HT1080 (cell line): ENCODE data around the gene ACTR3. TPM values are rescaled to one million over a fixed set of nuclear protein-coding genes. Genes with fewer than 3 reads are reported as not detected.
"Not testable (repeated sequence)": the region's sequence is repeated elsewhere in the genome, so short reads cannot be mapped to it uniquely, and the experiment has no call there.

ENCODE experiments used
- DNase-seq: peaks from one replicate; pipeline ENCODE4 v3.0.0-alpha.2; 2015; ENCODE audit warnings: low read depth
- total RNA-seq: library from RNA; depleted of rRNA; stranded (reverse); fragments of >200 nt; shearing (Covaris generic); gene quantifications from 2 replicates; pipeline ENCODE4 v1.2.3, GENCODE V29; 2014

The ACTR3 gene
- total RNA-seq, 1 experiment from 2014 or later: 373 TPM

GRCh38 chr2:113901943-113902342 is 12.1 kb downstream of the ACTR3 start:
- no peak for DNase-seq

GRCh38 chr2:113905886-113906285 is 16.0 kb downstream of the ACTR3 start:
- no peak for DNase-seq

- DNase-seq: no peak
These were observed 16.8 kb downstream of the ACTR3 start for GRCh38 chr2:113906647-113907046.

DNA sequence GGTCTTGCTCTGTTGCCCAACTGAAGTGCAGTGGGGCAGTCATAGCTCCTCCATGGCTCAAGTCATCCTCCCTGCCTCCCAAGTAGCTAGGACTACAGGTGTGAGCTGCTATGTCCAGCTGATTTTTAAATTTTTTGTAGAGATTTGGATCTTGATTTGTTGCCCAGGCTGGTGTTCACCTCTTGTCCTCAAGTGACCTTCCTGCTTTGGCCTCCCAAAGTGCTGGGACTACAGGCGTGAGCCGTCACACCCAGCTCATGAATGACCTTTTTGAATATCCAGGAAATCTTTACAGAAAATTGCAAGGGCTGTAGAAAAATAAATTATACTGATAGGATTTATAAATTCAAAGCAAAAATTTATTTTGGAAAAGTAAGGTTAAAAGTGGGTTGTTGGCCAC is 17.4 kb downstream of the ACTR3 start:
- no peak for DNase-seq

DNA sequence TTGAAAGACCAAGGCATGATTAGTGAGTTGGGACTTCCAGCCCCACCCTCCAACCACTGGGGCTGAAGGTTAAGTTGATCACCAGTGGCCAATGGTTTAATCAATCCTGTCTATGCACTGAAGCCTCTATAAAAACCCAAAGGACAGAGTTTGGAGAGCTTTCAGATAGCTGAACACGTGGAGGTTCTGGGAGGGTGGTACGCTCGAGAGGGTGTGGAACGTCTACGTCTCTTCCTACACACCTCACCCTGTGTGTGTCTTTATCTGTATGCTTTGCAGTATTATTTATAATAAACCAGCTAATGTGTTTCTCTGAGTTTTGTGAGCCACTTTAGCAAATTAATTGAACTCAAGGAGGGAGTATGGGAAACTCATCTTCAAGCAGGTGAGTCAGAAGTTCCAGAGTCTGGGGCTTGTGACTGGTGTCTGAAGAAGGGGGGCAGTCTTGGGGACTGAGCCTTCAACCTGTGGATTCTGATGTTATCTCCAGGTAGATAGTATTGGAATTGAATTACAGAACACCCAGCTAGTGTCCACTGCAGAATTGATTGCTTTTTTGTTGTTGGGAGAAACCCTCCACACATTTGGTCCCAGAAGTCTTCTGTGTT is 20.3 kb downstream of the ACTR3 start:
- no peak for DNase-seq

DNA sequence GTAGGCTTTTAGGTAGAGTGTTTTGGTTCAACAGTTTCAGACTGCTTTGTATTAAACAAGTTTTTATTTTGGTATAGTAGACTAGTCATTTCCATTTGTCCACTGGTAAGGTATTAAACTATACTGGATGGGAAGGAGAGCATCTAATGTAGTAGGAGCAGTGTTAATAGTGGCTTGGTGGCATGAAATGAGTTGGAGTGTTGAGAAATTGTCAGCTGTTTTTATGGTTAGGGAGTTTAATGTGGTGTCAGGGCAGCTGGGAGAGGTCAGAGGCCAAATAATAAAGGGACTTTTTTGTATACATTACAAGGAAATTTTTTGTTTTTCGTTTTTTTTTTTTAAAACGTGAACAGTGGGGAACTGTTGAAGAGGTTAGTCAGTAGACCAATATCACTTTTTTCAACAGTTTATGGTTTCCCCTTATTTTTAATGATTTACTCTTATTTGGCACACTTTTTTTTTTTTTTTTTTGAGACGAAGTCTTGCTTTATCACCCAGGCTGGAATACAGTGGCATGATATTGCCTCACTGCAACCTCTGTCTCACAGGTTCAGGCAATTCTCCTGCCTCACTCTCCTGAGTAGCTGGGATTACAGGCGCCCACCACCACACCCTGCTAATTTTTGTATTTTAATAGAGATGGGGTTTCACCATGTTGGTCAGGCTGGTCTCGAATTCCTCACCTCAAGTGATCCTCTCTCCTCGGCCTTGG is 21.2 kb downstream of the ACTR3 start:
- no peak for DNase-seq

DNA sequence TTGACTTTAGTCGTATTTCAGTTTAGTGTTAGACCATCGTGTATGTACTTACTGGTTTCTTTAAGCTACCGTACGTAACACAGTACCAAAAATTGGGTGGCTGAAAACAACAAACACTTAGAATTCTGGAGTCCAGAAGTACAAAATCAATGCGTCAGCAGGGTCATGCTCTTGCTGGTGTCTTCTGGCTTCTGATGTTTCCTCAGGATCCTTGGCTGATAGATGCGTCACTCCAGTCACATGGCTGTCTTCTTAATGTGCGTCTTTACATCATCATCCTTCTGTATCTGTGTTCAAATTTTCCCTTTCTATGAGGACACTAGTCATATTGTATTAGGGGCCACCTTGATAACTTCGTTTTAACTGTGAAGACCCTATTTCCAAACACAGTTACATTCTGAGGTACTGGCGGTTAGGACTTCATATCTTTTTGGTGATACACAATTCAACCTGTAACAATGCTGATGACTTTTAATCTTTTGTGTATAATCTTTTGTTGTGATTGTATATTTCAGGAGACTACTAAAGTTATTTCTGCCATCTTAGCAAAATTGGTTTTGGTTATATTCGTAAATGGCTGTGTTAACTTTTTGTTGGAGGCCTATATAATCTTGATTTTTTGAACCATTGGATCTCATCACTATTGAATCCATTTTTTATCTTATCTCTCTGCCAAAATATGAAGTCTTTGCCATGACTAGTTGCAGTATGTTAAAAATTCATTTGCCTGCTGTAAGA is 25.4 kb downstream of the ACTR3 start:
- no peak for DNase-seq

DNA sequence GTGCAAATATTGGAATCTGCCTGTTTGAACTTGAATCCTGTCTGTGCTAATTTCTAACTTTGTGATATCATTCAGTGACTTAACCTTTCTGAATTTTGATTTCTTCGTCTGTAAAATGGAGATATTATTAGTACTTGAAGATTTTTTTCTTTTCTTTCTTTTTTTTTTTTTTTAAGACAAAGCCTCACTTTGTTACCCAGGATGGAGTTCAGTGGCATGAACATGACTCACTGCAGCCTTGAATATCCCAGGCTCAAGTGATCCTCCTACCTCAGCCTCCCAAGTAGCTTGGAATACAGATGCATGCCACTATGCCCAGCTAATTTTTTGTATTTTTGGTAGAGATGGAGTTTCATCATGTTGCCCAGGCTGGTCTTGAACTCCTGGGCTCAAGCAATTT is 28.3 kb downstream of the ACTR3 start:
- peak; percentile 26 for DNase-seq

DNA sequence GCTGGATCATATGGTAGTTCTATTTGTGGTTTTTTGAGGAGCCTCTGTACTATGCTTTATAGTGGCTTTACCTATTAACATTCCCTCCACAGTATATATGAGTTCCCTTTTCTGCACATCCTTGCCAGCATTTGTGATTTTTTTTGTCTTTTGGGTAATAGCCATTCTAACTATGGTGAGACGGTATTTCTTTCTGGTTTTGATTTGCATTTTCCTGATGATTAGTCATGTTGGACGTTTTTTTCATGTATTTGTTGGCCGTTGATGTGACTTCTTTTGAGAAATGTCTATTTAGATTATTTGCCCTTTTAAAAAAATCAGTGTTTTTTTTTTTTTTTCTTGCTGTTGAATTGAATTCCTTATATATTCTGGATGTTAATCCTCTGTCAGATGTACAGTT is 31.1 kb downstream of the ACTR3 start:
- DNase-seq: no peak

GRCh38 chr2:113922335-113922734 is 32.4 kb downstream of the ACTR3 start:
- DNase-seq: no peak

DNA sequence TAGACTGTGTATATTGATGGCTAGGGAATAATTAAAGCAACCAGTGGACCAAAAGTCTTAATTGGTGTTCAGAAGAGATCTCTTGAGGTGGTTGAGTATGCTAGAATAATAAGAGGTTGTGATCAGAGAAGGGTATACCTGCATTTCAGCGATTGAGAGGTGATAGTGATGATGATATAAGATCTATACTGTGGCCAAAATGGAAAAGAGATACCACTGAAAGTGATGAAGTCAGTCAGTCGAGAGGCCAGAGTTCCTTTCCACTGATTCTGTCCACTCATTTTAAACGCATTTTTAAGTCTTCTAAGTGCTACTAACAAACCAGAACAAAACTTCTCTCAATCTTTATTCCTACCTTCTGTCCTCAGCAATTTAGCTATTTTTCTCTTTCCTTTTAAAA is 32.9 kb downstream of the ACTR3 start:
- no peak for DNase-seq

- no peak for DNase-seq
These were observed 36.0 kb downstream of the ACTR3 start for GRCh38 chr2:113925884-113926283.

- DNase-seq: no peak
These were observed 36.4 kb downstream of the ACTR3 start for GRCh38 chr2:113926314-113926713.

DNA sequence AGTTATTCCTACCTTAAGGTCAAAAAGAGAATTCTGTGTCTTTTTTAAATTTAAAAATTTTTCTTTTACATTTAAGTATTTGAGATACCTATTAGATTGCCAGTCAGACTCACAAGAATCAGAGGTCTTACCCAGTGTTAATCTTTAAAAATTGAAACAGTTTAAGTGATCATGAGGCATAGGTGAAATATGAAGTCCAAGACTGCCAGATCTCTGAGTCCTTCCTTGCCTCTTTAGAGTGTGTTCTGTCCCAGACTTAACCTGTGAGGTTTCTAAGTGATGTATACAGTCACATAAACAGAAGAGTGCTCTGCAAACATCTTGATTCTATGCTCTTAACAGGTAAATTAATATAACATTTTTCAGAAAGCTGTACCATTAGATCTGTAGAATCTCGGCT is 40.6 kb downstream of the ACTR3 start:
- no peak for DNase-seq

DNA sequence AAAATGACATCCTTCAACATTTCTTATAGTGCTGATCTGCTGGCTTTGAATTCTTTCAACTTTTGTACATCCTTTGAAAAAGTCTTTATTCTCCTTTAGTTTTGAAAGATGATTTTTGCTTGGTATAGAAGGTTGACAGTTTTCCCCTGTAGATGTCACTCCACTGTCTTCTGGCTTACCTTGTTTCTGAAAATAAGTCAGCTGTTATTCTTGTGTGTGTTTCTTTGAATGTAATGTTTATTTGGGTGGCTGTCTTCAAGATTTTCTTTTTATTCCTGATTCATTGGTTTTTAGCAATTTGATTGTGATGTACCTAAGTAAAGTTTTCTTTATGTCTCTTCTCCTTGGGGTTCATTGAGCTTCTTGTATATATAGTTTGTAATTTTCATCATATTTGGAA is 47.6 kb downstream of the ACTR3 start:
- DNase-seq: no peak

DNA sequence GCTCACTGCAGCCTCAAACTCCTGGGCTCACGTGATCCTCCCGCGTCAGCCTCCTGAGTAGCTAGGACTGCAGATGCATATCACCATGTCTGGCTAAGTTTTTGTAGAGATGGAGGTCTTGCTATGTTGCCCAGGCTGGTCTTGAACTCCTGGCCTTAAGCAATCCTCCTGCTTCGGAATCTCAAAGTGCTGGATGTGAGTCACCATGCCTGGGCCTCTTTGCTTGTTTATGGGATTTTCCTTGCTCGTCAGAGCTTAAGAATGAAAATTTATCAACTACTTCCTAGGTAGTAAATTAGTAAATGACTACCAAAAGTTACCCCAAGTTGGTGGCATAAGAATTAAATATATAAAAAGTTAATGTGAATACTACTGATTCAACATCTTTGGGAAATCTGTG is 51.0 kb downstream of the ACTR3 start:
- no peak for DNase-seq

DNA sequence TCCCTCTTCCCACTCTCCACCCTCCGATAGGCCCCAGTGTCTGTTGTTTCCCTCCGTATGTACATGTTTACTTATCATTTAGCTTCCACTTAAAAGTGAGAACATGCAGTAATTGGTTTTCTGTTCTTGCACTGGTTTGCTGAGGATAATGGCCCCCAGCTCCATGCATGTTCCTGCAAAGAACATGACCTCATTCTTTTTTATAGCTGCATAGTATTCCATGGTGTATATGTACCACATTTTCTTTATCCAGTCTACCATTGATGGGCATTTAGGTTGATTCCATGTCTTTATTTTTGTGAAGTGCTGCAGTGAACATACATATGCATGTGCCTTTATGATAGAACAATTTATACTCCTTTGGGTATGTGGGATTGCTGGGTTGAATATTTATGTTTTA is 55.9 kb downstream of the ACTR3 start:
- not testable (repeated sequence) for DNase-seq

DNA sequence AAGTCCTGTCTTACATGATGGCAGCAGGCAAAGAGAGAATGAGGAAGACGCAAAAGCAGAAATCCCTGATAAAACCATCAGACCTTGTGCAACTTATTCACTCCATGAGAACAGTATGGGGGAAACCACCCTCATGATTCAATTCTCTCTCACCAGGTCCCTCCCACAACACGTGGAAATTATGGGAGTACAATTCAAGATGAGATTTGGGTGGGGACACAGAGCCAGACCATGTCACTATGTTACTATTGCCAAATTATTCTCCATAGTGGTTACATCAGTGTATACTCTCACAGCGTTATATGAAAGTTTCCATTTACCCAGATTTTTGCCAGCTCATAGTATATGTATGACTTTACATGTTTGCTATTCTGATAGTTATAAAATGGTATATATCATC is 61.0 kb downstream of the ACTR3 start:
- not testable (repeated sequence) for DNase-seq

DNA sequence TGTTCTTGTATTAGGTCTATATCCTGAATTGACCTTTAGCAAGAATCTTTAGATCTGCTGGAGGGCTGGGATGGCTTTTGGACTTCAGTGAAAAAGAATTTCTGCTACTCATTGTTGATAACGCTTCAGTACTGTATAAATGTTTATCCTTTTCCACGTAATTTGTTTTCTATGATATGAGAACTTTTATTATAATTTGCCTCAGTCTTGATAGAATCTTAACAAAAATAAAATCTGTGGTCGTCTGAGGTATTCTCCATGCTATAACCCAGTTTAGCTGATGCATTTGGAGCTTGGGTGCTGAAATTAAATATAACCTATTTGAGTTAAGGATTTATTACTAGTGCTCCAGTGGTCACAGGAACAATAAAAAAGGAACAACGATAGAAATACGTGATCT is 71.1 kb downstream of the ACTR3 start:
- no peak for DNase-seq

DNA sequence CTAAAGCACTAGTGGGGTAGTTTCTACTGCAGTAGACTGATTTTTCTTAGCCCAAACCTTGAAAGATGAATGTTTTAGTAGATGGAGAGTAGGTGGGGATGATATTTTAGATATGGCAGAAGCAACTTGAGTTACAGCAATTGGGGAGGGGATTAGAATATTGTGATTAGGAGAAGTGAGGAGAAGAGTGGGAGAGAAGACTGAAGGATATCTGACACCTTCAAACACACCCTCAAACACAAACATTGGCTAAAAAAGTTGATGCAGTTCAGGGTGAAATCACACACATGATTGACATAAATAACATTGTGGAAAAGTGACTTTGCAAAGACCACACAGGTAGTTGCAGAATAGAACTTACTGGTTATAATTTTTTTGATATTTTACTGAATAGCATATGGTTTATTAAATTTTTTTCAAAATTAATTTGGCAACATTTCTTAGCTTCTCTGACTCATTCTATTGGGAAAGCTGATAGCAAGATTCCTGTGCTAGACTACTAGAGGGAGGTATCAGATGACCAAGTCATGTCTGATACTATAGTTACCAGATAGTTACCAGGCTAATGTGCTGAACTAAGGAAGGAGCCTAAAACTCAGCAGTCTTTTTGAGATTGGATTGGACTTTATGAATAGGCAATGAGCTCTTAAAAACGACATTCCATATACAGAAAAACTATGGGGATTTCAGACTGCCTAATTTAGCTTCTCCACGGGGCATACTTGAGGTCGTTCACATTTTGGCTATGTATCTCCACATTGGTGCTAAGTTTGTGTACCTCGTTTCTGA is 73.0 kb downstream of the ACTR3 start:
- peak; percentile 26 for DNase-seq

- DNase-seq: no peak
These were observed 74.1 kb downstream of the ACTR3 start for GRCh38 chr2:113963965-113964364.

GRCh38 chr2:113964436-113964835 is 74.5 kb downstream of the ACTR3 start:
- no peak for DNase-seq
